SK-N-SH (cell line): ENCODE data around the gene TMEM164. TPM values are rescaled to one million over a fixed set of nuclear protein-coding genes. Genes with fewer than 3 reads are reported as not detected.
A peak's percentile ranks its signal among the peaks of the same experiment; 100 is the strongest.

Experiments used
- CTCF ChIA-PET: fragments of 300-600, 350-600 bp; formaldehyde crosslinking; extraction: SDS; loops from one replicate; lab custom pipeline; 2021; lab: Yijun Ruan, JAX
- POLR2A ChIA-PET: fragments of 350-600 bp; sonication (Branson Sonifier 250); formaldehyde crosslinking; extraction: SDS; loops from one replicate; lab custom pipeline; 2020; ENCODE audit warnings: antibody characterized with exemption, inconsistent platforms; lab: Yijun Ruan, JAX
- DNase-seq: peaks from one replicate; pipeline ENCODE4 v3.0.0; 2012
- H2AFZ ChIP-seq: fragments of 200-600 bp; sonication (generic); 2 replicates; pipeline ENCODE4 v1.8.1; 2016; ENCODE audit warnings: antibody characterized with exemption, mild to moderate bottlenecking, low read depth
- H3F3A ChIP-seq: fragments of 200-600 bp; sonication (generic); replicated peaks from 2 replicates; pipeline ENCODE3; 2016; ENCODE audit warnings: antibody characterized with exemption, mild to moderate bottlenecking; ENCODE audit not compliant: insufficient read depth
- H3K27ac ChIP-seq, 2 experiments: fragments of 200-500 bp in 1 of 2; fragments of 200-600 bp in 1 of 2; sonication (Bioruptor generic) in 1 of 2; sonication (generic), shearing (Covaris generic) in 1 of 2; 2 replicates each; pipeline versions ENCODE4 v1.5.1 to v1.6.1; 2014 to 2016; ENCODE audit warnings: low read depth in 2 of 2, inconsistent platforms in 1 of 2, low read length in 1 of 2, mild to moderate bottlenecking in 1 of 2, mixed read lengths in 1 of 2
- H3K27me3 ChIP-seq: fragments of 200-600 bp; sonication (generic), shearing (Covaris generic); 2 replicates; pipeline ENCODE4 v1.6.1; 2016; ENCODE audit warnings: mixed run types; ENCODE audit not compliant: insufficient read depth
- H3K36me3 ChIP-seq, 2 experiments: fragments of 200-500 bp in 1 of 2; fragments of 200-600 bp in 1 of 2; sonication (Bioruptor generic) in 1 of 2; sonication (generic) in 1 of 2; replicated peaks in 1 of 2; 2 replicates each; pipeline versions ENCODE3 to v1.5.1; 2014 to 2016; ENCODE audit warnings: low read length in 1 of 2, mild to moderate bottlenecking in 1 of 2; ENCODE audit not compliant: insufficient read depth in 2 of 2, control insufficient read depth in 1 of 2
- H3K4me1 ChIP-seq, 2 experiments: fragments of 200-500 bp in 1 of 2; fragments of 200-600 bp in 1 of 2; sonication (Bioruptor generic) in 1 of 2; sonication (generic), shearing (Covaris generic) in 1 of 2; 2 replicates each; pipeline versions ENCODE4 v1.5.1 to v1.6.1; 2014 to 2016; ENCODE audit warnings: low read depth in 1 of 2, low read length in 1 of 2, mixed run types in 1 of 2; ENCODE audit not compliant: insufficient read depth in 2 of 2, control insufficient read depth in 1 of 2
- H3K4me2 ChIP-seq: fragments of 200-600 bp; sonication (generic), shearing (Covaris generic); 2 replicates; pipeline ENCODE4 v1.6.1; 2017; ENCODE audit warnings: mixed run types
- H3K4me3 ChIP-seq, 2 experiments: fragments of 200-500 bp in 1 of 2; fragments of 200-600 bp in 1 of 2; sonication (Bioruptor generic) in 1 of 2; sonication (generic), shearing (Covaris generic) in 1 of 2; 2 replicates each; pipeline versions ENCODE4 v1.5.1 to v1.8.1; 2014 to 2016; ENCODE audit warnings: low read depth in 2 of 2, inconsistent platforms in 1 of 2, low read length in 1 of 2, mild to moderate bottlenecking in 1 of 2, mixed read lengths in 1 of 2, moderate library complexity in 1 of 2
- H3K79me2 ChIP-seq: fragments of 200-600 bp; sonication (generic); 2 replicates; pipeline ENCODE4 v1.8.1; 2017; ENCODE audit warnings: mild to moderate bottlenecking; ENCODE audit not compliant: insufficient read depth
- H3K9ac ChIP-seq: fragments of 200-600 bp; sonication (generic); 2 replicates; pipeline ENCODE4 v1.6.1; 2017; ENCODE audit warnings: mixed run types
- H3K9me2 ChIP-seq: fragments of 200-600 bp; sonication (generic); 2 replicates; pipeline ENCODE4 v1.6.1; 2017; ENCODE audit warnings: mixed run types
- H3K9me3 ChIP-seq: fragments of 200-600 bp; sonication (generic); 2 replicates; pipeline ENCODE4 v1.6.1; 2017; ENCODE audit warnings: mixed run types, mild to moderate bottlenecking, moderate library complexity
- H4K20me1 ChIP-seq: fragments of 200-600 bp; sonication (generic); 2 replicates; pipeline ENCODE4 v1.6.1; 2017; ENCODE audit warnings: mild to moderate bottlenecking, mixed run types; ENCODE audit not compliant: insufficient read depth
- CHD2 ChIP-seq: fragments of 150-350 bp; IDR thresholded peaks from 2 replicates; pipeline ENCODE4 v1.6.1; 2018; ENCODE audit warnings: low read length; ENCODE audit not compliant: partially characterized antibody
- EP300 ChIP-seq, 2 experiments: IDR thresholded peaks; 2 replicates each; pipeline versions ENCODE4 v1.4.0 to v1.6.1; 2012; ENCODE audit warnings: borderline replicate concordance in 1 of 2, low read depth in 1 of 2, low read length in 1 of 2
- EZH2phosphoT487 ChIP-seq: fragments of 200-600 bp; sonication (generic); IDR thresholded peaks from 2 replicates; pipeline ENCODE4 v1.6.1; 2017; ENCODE audit warnings: low read depth, mixed run types, mild to moderate bottlenecking, antibody characterized with exemption, moderate library complexity, borderline replicate concordance
- FOSL2 ChIP-seq: IDR thresholded peaks from 2 replicates; pipeline ENCODE4 v1.4.0; 2012; ENCODE audit warnings: low read depth, mild to moderate bottlenecking, moderate library complexity, borderline replicate concordance
- FOXJ3 ChIP-seq: sonication (generic); formaldehyde crosslinking; IDR thresholded peaks from 2 replicates; pipeline ENCODE4 v1.5.1; 2020; ENCODE audit warnings: mild to moderate bottlenecking, missing genetic modification reagents
- GATA2 ChIP-seq: sonication (generic); formaldehyde crosslinking; IDR thresholded peaks from 2 replicates; pipeline ENCODE4 v1.5.0; 2020; ENCODE audit warnings: mild to moderate bottlenecking, missing genetic modification reagents
- MXI1 ChIP-seq: IDR thresholded peaks from 2 replicates; pipeline ENCODE4 v1.6.1; 2012; ENCODE audit warnings: mild to moderate bottlenecking, low read depth, low read length, improper control_type of control experiment
- RAD21 ChIP-seq: IDR thresholded peaks from 2 replicates; pipeline ENCODE4 v1.6.1; 2012; ENCODE audit warnings: mild to moderate bottlenecking, low read length
- RFX5 ChIP-seq: IDR thresholded peaks from 2 replicates; pipeline ENCODE4 v1.6.1; 2012; ENCODE audit warnings: mild to moderate bottlenecking, improper control_type of control experiment, low read length
- SIN3A ChIP-seq: IDR thresholded peaks from 2 replicates; pipeline ENCODE4 v1.6.1; 2012; ENCODE audit warnings: low read depth, mild to moderate bottlenecking, low read length, moderate library complexity, borderline replicate concordance
- SMC3 ChIP-seq: IDR thresholded peaks from 2 replicates; pipeline ENCODE4 v1.6.1; 2012; ENCODE audit warnings: low read depth, low read length, improper control_type of control experiment
- YY1 ChIP-seq: IDR thresholded peaks from 2 replicates; pipeline ENCODE4 v1.4.0; 2012; ENCODE audit warnings: low read depth, mild to moderate bottlenecking
- WGBS: methylation state at CpG from one replicate; pipeline ENCODE4 v1.1.6; 2017; ENCODE audit warnings: low lambda C conversion rate; 5-methylcytosine and 5-hydroxymethylcytosine counted together
- polyA plus RNA-seq, 3 experiments: library from polyadenylated mRNA; depleted of rRNA; stranded (reverse); fragments of >200 nt; gene quantifications; 2 replicates each; pipeline ENCODE4 v1.2.3, GENCODE V29; 2012
- TF ChIP-seq, protein P1 (sequence below): fragments of 200-600 bp; sonication (generic); IDR thresholded peaks from 2 replicates; pipeline ENCODE4 v1.6.1; 2017; ENCODE audit warnings: antibody characterized with exemption, mild to moderate bottlenecking, moderate library complexity
- TF ChIP-seq, protein P2 (sequence below): IDR thresholded peaks from 2 replicates; pipeline ENCODE4 v1.4.0; 2012; ENCODE audit warnings: low read depth
- TF ChIP-seq, protein P3 (sequence below): IDR thresholded peaks from 2 replicates; pipeline ENCODE4; 2012
- TF ChIP-seq, protein P4 (sequence below): IDR thresholded peaks from 2 replicates; pipeline ENCODE4 v1.4.0; 2012; ENCODE audit warnings: low read depth, borderline replicate concordance
- TF ChIP-seq, protein P5 (sequence below): fragments of 150-350 bp; IDR thresholded peaks from 2 replicates; pipeline ENCODE4 v1.6.1; 2017; ENCODE audit warnings: antibody characterized with exemption, low read length, low read depth, borderline replicate concordance

The TMEM164 gene
- polyA plus RNA-seq, 1 of the 3 experiments (the other 2 are of a cell fraction), result 11.9 TPM

DNA sequence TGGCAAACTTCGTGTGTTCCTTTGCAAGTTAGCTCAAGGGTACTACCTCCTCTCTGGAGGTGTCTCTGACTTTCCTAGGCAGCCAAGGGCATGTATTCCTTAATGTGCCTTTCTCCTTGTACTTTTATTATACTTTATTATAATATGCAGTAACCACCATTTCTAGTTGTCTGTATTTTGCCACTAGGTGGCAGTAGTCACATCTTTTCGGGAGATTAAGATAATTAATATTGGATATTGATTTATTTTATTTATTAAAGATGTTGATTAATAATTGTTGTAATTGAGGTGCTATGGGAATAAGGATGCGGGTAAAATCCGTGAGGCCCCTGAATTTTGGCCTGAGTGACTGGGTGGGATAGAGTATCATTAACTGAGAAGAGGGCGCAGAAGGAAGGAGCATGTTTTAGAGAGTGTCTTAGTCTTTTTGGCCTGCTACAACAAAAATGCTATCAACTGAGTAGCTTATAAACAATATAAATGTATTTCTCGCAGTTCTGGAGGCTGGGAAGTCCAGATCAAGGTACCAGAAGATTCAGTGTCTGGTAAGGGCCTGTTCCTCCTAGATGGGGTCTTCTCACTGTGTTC, 153.3 kb downstream of the TMEM164 start:
- Histone ChIP-seq H3K9me3 (no peaks in the 10 kb centered on the region), H3K27me3 (no peaks in the 10 kb centered on the region), H3K9me2 (no peaks in the 10 kb centered on the region), H3K4me2 (no peak overlapping the region), H3K79me2 (no peaks in the 10 kb centered on the region), H3K36me3 (peaks cover 0 to under 1% of the 10 kb centered on the region in 2 experiments), H4K20me1 (no peaks in the 10 kb centered on the region), H3K4me3 (no peak overlapping the region), H3K27ac (no peak overlapping the region), H3F3A (no peaks in the 10 kb centered on the region), H3K9ac (no peak overlapping the region), H2AFZ (no peak overlapping the region), H3K4me1 (no peaks in the 10 kb centered on the region)
- TF ChIP-seq RAD21, result peak; percentile 38; the same call in 1 of the 2 replicates
- TF ChIP-seq, protein P1, sequence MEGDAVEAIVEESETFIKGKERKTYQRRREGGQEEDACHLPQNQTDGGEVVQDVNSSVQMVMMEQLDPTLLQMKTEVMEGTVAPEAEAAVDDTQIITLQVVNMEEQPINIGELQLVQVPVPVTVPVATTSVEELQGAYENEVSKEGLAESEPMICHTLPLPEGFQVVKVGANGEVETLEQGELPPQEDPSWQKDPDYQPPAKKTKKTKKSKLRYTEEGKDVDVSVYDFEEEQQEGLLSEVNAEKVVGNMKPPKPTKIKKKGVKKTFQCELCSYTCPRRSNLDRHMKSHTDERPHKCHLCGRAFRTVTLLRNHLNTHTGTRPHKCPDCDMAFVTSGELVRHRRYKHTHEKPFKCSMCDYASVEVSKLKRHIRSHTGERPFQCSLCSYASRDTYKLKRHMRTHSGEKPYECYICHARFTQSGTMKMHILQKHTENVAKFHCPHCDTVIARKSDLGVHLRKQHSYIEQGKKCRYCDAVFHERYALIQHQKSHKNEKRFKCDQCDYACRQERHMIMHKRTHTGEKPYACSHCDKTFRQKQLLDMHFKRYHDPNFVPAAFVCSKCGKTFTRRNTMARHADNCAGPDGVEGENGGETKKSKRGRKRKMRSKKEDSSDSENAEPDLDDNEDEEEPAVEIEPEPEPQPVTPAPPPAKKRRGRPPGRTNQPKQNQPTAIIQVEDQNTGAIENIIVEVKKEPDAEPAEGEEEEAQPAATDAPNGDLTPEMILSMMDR, result peak; percentile 64
- TF ChIP-seq, protein P2, sequence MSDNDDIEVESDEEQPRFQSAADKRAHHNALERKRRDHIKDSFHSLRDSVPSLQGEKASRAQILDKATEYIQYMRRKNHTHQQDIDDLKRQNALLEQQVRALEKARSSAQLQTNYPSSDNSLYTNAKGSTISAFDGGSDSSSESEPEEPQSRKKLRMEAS, result no peak
- TF ChIP-seq SMC3, result peak; percentile 9; the same call in 1 of the 2 replicates
- ChIA-PET POLR2A (no interaction called here), CTCF (interaction anchor here (0.6 to 19.4 kb wide), 15 partner anchors 9 to 762 kb away, joined by 3 to 315 read pairs (median 3); no protein-coding TSS in a partner anchor)
- 32% methylated on average over 6 of the region's 6 CpGs for WGBS
- DNase-seq, result no peak

DNA sequence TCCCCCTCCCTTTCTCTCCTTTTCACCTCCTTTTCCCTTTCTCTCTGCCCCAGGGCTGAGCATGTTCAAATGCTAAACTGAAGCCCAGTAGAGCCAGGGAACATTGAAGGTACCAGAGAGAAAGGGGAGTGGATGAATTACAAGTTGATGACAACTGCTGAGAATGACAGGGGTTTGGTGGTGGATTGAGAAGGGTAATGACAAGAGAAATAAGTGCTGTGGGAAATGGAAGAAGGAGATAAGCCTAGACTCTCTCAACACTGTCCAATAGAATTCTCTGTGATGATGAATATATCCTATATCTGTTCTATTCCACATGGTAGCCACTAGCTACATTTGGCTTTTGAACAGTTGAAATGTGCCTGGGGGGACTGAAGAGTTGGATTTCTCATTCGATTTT, 154.5 kb downstream of the TMEM164 start:
- Histone ChIP-seq H3F3A (no peaks in the 10 kb centered on the region), H3K27me3 (no peaks in the 10 kb centered on the region), H3K4me1 (no peaks in the 10 kb centered on the region), H3K9me3 (no peaks in the 10 kb centered on the region), H3K9ac (no peak overlapping the region), H2AFZ (no peak overlapping the region), H3K9me2 (no peaks in the 10 kb centered on the region), H3K4me3 (no peak overlapping the region), H3K4me2 (no peak overlapping the region), H3K79me2 (no peaks in the 10 kb centered on the region), H3K36me3 (no peaks in the 10 kb centered on the region), H4K20me1 (no peaks in the 10 kb centered on the region), H3K27ac (no peak overlapping the region)
- DNase-seq, result no peak
- WGBS, result 29% methylated on average over 1 of the region's 1 CpG
- POLR2A ChIA-PET, result no interaction called here
- CTCF ChIA-PET, result interaction anchor here (1.2 to 19.4 kb wide), 5 partner anchors 7 to 256 kb away, joined by 3 to 315 read pairs (median 16); no protein-coding TSS in a partner anchor
- TF ChIP-seq EP300 (IDR thresholded peaks at IDR 0.05; ENCODE audit: borderline replicate concordance in 1 of 2, low read depth in 1 of 2, low read length in 1 of 2) (no peak), MXI1 (no peak), GATA2 (no peak), FOXJ3 (CRISPR knock-in tag) (no peak), EZH2phosphoT487 (no peak), FOSL2 (no peak), CHD2 (no peak), YY1 (no peak), RFX5 (no peak), SIN3A (no peak), SMC3 (no peak)
- TF ChIP-seq, protein P1, result no peak
- TF ChIP-seq, protein P3, sequence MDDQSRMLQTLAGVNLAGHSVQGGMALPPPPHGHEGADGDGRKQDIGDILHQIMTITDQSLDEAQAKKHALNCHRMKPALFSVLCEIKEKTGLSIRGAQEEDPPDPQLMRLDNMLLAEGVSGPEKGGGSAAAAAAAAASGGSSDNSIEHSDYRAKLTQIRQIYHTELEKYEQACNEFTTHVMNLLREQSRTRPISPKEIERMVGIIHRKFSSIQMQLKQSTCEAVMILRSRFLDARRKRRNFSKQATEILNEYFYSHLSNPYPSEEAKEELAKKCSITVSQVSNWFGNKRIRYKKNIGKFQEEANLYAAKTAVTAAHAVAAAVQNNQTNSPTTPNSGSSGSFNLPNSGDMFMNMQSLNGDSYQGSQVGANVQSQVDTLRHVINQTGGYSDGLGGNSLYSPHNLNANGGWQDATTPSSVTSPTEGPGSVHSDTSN, result no peak
- TF ChIP-seq, protein P4, sequence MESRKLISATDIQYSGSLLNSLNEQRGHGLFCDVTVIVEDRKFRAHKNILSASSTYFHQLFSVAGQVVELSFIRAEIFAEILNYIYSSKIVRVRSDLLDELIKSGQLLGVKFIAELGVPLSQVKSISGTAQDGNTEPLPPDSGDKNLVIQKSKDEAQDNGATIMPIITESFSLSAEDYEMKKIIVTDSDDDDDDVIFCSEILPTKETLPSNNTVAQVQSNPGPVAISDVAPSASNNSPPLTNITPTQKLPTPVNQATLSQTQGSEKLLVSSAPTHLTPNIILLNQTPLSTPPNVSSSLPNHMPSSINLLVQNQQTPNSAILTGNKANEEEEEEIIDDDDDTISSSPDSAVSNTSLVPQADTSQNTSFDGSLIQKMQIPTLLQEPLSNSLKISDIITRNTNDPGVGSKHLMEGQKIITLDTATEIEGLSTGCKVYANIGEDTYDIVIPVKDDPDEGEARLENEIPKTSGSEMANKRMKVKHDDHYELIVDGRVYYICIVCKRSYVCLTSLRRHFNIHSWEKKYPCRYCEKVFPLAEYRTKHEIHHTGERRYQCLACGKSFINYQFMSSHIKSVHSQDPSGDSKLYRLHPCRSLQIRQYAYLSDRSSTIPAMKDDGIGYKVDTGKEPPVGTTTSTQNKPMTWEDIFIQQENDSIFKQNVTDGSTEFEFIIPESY, result no peak
- TF ChIP-seq, protein P5, sequence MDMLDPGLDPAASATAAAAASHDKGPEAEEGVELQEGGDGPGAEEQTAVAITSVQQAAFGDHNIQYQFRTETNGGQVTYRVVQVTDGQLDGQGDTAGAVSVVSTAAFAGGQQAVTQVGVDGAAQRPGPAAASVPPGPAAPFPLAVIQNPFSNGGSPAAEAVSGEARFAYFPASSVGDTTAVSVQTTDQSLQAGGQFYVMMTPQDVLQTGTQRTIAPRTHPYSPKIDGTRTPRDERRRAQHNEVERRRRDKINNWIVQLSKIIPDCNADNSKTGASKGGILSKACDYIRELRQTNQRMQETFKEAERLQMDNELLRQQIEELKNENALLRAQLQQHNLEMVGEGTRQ, result no peak
- TF ChIP-seq, protein P2, result no peak
